GM19099 (cell line): ENCODE data around the gene RMI1.

Experiments used
- POLR2A ChIP-seq: IDR thresholded peaks from 3 replicates; pipeline ENCODE4 v1.6.1; 2011; ENCODE audit warnings: low read depth; ENCODE audit not compliant: insufficient read length; ENCODE audit errors: extremely low read depth

The RMI1 gene

DNA sequence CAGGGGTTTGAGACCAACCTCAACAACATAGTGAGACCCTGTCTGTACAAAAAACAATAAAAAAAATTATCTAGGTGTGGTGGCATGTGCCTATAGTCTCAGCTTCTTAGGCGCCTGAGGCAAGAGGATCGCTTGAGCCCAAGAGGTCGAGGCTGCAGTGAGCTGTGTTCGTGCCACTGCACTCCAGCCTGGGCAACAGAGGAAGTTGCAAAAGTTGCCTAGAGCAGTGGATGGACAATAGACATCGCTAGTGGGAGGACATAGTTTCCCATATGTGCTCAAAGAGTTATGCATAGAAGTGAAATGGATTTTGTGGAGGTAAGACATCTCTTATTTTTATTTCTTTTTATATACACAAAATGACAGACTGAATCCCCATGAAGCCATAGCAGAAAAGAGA, 19.6 kb upstream of the RMI1 start:
- TF ChIP-seq POLR2A = no peak

- no peak for TF ChIP-seq POLR2A
Observed at GRCh38 chr9:83962165-83962564, 18.4 kb upstream of the RMI1 start.

GRCh38 chr9:83964973-83965349, 15.6 kb upstream of the RMI1 start:
- TF ChIP-seq POLR2A = peak; percentile 43

- TF ChIP-seq POLR2A = peak; percentile 20
Observed at GRCh38 chr9:83965350-83966208, 15.0 kb upstream of the RMI1 start.

DNA sequence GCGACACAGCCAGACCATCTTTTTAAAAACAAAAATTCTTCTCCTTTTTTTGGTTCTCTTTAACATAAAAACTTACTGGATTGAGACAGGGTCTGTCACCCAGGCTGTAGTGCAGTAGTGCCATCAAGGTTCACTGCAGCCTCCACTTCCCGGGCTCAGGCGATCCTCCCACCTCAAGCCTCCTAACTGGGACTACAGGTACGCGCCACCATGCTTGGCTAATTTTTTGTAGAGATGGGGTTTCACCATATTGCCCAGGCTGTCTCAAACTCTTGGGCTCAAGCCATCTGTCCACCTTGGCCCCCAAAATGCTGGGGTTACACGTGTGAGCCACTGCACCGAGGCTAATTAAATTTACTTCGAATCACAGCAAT, 14.4 kb upstream of the RMI1 start:
- no peak for TF ChIP-seq POLR2A

GRCh38 chr9:83967073-83967472, 13.5 kb upstream of the RMI1 start:
- TF ChIP-seq POLR2A = peak; percentile 11

GRCh38 chr9:83969602-83970001, 11.0 kb upstream of the RMI1 start:
- no peak for TF ChIP-seq POLR2A

- peak; percentile 17 for TF ChIP-seq POLR2A
Observed at GRCh38 chr9:83971485-83971884, 9.1 kb upstream of the RMI1 start.

DNA sequence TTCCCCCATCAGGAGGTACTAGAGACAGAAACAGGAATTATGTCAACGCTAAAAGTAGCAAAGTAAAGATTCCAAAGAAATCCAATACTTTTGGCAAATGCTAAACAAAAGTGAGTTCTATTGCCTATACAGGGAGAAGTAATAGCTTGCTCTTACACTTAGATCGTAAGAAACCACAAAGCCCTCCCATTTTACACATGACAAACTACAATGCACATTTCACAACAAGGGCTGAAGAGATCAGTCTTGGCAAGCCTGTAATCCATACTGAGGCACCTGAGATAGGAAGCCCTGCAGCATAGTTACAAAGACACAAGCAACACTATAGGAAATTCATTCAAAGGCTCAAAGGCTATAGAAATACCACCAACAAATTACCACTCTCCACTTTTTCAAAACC, 8.3 kb upstream of the RMI1 start:
- TF ChIP-seq POLR2A = no peak

- no peak for TF ChIP-seq POLR2A
Observed at GRCh38 chr9:83975300-83975699, 5.3 kb upstream of the RMI1 start.

DNA sequence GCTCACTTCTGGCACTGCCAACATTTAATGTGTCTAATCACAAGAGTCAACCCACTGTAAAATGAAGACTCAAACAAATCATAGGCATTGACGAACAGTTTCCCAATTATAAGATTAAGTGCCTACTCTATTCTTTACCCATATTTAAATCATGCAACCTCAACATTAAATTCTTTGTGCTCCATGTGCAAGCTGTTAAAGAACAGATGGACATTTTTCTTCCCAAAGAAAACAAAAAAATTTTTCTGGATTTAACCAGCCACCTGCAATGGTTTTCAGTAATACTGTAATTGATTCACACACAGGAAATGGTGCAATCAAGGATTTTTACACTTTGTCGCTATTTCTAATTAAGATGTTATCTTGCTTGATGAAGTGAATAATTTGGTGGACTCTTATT, 4.2 kb upstream of the RMI1 start:
- no peak for TF ChIP-seq POLR2A

DNA sequence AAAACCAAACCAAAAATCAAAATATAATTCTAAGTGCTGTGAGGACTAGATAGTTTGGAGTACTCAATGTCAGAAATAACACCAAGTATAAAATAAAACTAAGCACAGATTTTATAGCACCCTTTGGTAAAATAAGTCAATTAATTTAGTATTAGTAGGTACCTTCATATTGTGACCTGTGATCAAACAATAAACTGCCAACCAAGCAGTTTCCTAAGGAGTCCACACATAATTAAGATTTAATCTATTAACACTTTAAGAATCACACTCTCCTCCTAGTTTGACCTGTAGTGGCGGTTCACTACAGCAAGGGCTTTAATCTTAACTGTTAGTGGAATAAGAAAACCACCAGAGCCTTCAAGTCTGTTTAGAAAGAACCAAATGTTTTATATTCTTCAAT, 3.4 kb upstream of the RMI1 start:
- no peak for TF ChIP-seq POLR2A

GRCh38 chr9:83978992-83979811, 1.4 kb upstream of the RMI1 start:
- peak; percentile 41 for TF ChIP-seq POLR2A

DNA sequence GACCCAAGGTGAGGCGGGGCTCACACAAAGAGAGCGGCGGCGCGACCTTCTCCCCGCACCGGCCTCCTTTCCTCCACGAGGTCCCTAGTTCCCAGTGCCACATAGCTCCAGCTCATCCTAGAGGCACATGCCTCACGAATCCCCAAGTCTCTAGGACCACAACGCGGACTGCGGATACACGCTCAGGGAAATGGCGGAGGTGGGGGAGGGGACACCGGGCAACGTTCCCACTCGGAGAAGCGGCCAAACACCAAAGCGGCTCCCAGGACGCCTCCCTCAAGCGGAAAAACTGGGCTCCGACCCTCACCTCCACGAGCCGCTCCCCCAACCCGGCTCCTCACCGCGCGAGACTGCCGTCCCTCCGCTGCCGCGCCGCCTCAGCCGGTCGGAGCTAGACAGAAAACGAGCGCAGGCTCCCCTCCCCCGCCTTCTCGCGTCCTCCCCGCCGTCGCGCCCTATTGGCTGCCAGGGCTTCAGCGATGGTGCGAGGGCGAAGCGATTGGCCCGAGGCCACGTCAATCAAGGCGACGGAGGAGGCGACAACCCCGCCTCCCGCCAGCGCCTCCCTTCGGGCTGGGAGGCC, 702 bp upstream of the RMI1 start, which contains the start of gene HNRNPK:
Gene HNRNPK, minus strand, starts transcription at position 404 of the 583 bp plus-strand sequence. CDS start 1,963 bp downstream, outside the sequence.
- TF ChIP-seq POLR2A = peak; percentile 78

GRCh38 chr9:83981126-83981871, 694 bp downstream of the RMI1 start:
- TF ChIP-seq POLR2A = no peak

GRCh38 chr9:83986195-83986594, 5.6 kb downstream of the RMI1 start:
- no peak for TF ChIP-seq POLR2A
